ENCODE measurements around the gene ZDHHC21. TPM values are rescaled to one million over a fixed set of nuclear protein-coding genes. Genes with fewer than 3 reads are reported as not detected.
"Not testable (repeated sequence)": the region's sequence is repeated elsewhere in the genome, so short reads cannot be mapped to it uniquely, and the experiment has no call there.

ZDHHC21 gene
- total RNA-seq, 4 donors from 2014 or later = 4.6 to 10.2 (median 7.7) TPM

DNA sequence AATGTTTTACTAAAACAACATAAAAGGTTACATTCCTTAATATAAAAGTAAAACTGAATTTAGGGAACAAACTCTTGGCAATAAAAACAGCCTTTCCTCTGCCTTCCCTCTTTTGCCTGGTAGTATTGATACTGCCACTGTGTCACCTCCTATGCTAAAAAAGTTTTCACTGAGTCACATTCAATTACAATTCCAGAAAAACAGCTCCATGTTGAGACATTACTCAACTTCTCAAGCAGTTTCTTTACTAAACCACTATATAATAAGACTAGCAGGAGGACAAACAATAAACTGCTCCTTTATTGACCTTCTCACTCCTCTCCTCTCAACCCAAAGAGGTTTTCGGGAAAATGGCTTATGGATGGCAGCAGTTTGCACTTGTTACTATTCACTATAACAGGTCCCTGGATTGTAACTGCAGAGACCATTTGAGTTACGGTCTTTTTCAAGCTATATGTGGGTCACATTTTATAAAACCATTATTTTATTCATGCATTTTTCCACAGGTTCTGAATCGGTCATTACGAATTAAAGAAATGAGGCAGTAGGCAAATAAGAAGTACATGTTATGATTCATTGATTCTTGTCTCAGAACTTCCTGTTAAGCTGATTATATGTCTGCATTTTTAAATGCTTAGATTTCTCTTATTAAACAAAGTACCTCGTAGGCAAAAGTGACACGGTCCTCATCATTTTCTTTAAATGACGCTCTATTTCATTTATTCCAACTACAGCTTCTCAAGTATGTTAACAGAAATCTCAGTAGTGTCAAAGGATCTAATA lies 2.1 kb downstream of the ZDHHC21 start:
- WGBS, 2 donors = 74 to 83% methylated on average over 7 of the region's 7 CpGs
- no peak overlapping the region for H3K4me3 ChIP-seq (ENCODE audit: low read depth, poor library complexity, severe bottlenecking)
- TF ChIP-seq, protein P1, sequence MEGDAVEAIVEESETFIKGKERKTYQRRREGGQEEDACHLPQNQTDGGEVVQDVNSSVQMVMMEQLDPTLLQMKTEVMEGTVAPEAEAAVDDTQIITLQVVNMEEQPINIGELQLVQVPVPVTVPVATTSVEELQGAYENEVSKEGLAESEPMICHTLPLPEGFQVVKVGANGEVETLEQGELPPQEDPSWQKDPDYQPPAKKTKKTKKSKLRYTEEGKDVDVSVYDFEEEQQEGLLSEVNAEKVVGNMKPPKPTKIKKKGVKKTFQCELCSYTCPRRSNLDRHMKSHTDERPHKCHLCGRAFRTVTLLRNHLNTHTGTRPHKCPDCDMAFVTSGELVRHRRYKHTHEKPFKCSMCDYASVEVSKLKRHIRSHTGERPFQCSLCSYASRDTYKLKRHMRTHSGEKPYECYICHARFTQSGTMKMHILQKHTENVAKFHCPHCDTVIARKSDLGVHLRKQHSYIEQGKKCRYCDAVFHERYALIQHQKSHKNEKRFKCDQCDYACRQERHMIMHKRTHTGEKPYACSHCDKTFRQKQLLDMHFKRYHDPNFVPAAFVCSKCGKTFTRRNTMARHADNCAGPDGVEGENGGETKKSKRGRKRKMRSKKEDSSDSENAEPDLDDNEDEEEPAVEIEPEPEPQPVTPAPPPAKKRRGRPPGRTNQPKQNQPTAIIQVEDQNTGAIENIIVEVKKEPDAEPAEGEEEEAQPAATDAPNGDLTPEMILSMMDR (IDR thresholded peaks at IDR 0.05) = no peak
- TF ChIP-seq POLR2A (IDR thresholded peaks at IDR 0.05) = no peak
- DNase-seq (ENCODE audit: low spot score in 2 of 2) = no peak
- intact Hi-C loops (cut with DNase I; ENCODE audit: low total_unique reads) = no loop called here

DNA sequence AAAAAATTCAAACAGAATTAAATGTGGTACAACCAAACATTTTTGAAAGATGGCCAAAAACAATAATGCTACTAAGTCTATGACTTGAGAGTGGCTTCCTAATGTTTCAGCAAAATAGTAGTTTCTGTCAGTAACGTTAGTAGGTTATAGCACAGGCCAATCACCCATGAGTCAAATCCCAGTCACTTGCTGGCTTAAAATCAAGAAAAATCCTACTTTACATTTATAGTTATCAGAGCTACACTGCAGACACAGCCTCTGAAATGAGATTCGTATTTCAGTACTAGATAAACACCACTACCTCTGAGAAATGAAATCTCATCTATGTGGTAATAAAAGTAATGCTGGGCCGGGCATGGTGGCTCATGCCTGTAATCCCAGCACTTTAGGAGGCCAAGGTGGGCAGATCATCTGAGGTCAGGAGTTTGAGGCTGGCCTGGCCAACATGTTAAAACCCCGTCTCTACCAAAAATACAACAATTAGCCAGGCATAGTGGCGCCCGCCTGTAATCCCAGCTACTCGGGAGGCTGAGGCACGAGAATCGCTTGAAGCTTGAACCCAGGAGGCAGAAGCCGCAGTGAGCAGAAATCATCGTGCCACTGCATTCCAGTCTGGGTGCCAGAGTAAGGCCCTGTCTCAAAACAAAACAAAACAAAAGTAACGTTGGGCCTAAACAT lies 6.1 kb downstream of the ZDHHC21 start:
- no peak for DNase-seq (ENCODE audit: low spot score in 2 of 2)
- no peak overlapping the region for H3K4me3 ChIP-seq (ENCODE audit: low read depth, poor library complexity, severe bottlenecking)
- intact Hi-C loops (cut with DNase I; ENCODE audit: low total_unique reads) = no loop called here
- no peak for TF ChIP-seq POLR2A (IDR thresholded peaks at IDR 0.05)
- TF ChIP-seq, protein P1 (IDR thresholded peaks at IDR 0.05) = no peak
- 80 to 83% methylated on average over 12 of the region's 12 CpGs for WGBS, 2 donors

DNA sequence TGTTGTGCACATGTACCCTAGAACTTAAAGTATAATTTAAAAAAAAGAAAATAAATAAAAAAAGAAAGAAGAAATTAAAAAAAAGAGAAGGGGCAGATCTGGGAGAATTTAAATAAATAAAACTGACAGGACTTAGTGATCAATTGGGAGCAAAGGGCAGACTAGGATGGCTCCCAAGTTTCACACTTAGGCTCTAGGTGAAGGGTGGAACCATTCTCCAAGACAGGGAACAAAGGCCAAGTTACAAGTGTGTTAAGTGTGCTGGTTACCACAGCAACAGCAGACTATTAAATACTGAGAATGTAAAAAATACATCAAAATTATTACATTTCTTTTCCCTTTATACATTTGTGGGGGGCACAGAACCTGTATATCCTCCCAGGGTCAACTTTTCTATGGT lies 7.1 kb downstream of the ZDHHC21 start:
- DNase-seq (ENCODE audit: low spot score in 2 of 2) = no peak
- intact Hi-C loops (cut with DNase I; ENCODE audit: low total_unique reads) = no loop called here
- no peak overlapping the region for H3K4me3 ChIP-seq (ENCODE audit: low read depth, poor library complexity, severe bottlenecking)
- TF ChIP-seq, protein P1 (IDR thresholded peaks at IDR 0.05) = no peak
- TF ChIP-seq POLR2A (IDR thresholded peaks at IDR 0.05) = no peak

DNA sequence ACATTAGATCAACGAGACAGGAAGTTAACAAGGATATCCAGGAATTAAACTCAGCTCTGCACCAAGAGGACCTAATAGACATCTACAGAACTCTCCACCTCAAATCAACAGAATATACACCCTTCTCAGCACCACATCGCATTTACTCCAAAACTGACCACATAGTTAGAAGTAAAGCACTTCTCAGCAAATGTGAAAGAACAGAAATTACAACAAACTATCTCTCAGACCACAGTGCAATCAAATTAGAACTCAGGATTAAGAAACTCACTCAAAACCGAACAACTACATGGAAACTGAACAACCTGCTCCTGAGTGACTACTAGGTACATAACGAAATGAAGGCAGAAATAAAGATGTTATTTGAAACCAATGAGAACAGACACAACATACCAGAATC lies 10.6 kb downstream of the ZDHHC21 start:
- intact Hi-C loops (cut with DNase I; ENCODE audit: low total_unique reads); H3K4me3 ChIP-seq (ENCODE audit: low read depth, poor library complexity, severe bottlenecking); DNase-seq (ENCODE audit: low spot score in 2 of 2): not testable (repeated sequence)
- WGBS, 2 donors = 91 to 92% methylated on average over 4 of the region's 4 CpGs

DNA sequence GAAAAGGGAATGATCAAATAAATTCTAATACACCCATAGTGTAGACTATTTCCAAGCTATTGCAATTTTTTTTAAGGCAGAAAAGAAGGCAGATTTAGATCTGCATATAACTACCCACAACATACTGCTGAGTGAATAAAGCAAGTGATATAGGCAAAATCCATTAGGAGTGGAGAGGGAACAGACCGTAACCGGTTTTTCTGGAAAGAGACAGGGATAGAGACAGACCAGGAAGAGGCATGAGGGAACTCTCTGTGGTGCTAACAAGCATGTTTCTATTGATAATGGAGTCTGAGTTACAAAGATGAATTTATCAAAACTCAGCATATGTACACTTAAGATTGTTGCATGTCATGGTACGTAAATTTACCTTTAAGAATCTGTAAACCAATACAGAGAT lies 14.5 kb downstream of the ZDHHC21 start:
- intact Hi-C loops (cut with DNase I; ENCODE audit: low total_unique reads) = no loop called here
- no peak for DNase-seq (ENCODE audit: low spot score in 2 of 2)
- 89% methylated on average over 3 of the region's 3 CpGs for WGBS, 2 donors
- no peak for TF ChIP-seq POLR2A (IDR thresholded peaks at IDR 0.05)
- TF ChIP-seq, protein P1 (IDR thresholded peaks at IDR 0.05) = no peak
- no peak overlapping the region for H3K4me3 ChIP-seq (ENCODE audit: low read depth, poor library complexity, severe bottlenecking)

DNA sequence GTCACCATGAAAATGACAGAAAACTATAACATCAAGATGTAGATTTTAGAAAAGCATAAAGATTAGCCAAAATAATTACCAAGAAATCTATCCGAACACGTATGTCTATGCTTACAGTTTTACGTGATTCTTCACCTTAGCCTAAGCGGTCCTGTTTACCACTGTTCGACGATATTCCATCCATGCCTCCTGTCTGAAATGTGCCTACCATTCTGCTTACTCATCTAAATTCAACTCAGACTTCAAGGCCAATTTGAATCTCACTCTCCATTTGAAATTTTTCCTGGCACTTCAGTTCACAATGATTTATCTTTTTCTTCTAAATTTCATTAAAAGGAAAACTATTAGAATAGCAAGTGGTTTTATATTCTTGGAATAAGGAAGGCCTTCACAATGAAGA lies 15.4 kb downstream of the ZDHHC21 start:
- no peak overlapping the region for H3K4me3 ChIP-seq (ENCODE audit: low read depth, poor library complexity, severe bottlenecking)
- intact Hi-C loops (cut with DNase I; ENCODE audit: low total_unique reads) = no loop called here
- no peak for DNase-seq (ENCODE audit: low spot score in 2 of 2)
- 85 to 89% methylated on average over 6 of the region's 6 CpGs for WGBS, 2 donors
- TF ChIP-seq, protein P1 (IDR thresholded peaks at IDR 0.05) = no peak
